Hippocampal formation (tissue), 2 donors: ENCODE measurements around the gene GPR161.

ENCODE experiments used
- DNase-seq, 2 donors: peaks; one replicate each; lab custom pipeline; 2025; lab: John Stamatoyannopoulos, UW

Gene GPR161

GRCh38 chr1:168032029-168032428 lies 104.7 kb downstream of the GPR161 start:
- DNase-seq = peak in 1 of 2 donors; percentile 10

- DNase-seq = no peak
Observed at GRCh38 chr1:168031627-168032026, 105.1 kb downstream of the GPR161 start.

GRCh38 chr1:168031198-168031597 lies 105.5 kb downstream of the GPR161 start:
- DNase-seq = no peak
